ENCODE data around the gene CPPED1.

GRCh38 chr16:12771341-12771798 is 32.3 kb downstream of the CPPED1 start:
- TF ChIP-seq POLR2AphosphoS5 (IDR thresholded peaks at IDR 0.05; ENCODE audit: borderline replicate concordance, low read depth, low read length) = no peak
- no peak for TF ChIP-seq EZH2 (IDR thresholded peaks at IDR 0.05)
